Spleen (tissue), 11 donors: ENCODE measurements around the gene LAMB1. TPM values are rescaled to one million over a fixed set of nuclear protein-coding genes. Genes with fewer than 3 reads are reported as not detected.
A peak's percentile ranks its signal among the peaks of the same experiment; 100 is the strongest.

Experiments used
- DNase-seq: peaks from one replicate; pipeline ENCODE4 v3.0.0-alpha.2; 2020
- H3K27ac ChIP-seq, 8 donors: fragments of 200-600 bp; sonication (generic) in 7 of 8; 1 replicate in 4 of 8; 2 replicates in 4 of 8; pipeline versions ENCODE4 v1.5.0 to v1.8.0; 2016 to 2021; ENCODE audit warnings: inconsistent platforms in 4 of 8, mild to moderate bottlenecking in 4 of 8, moderate library complexity in 1 of 8
- H3K27me3 ChIP-seq, 7 donors: fragments of 200-600 bp; sonication (generic) in 6 of 7; replicated peaks in 1 of 7; 1 replicate in 4 of 7; 2 replicates in 3 of 7; pipeline versions ENCODE4 v1.5.0 to v1.8.0; 2016 to 2021; ENCODE audit warnings: inconsistent platforms in 3 of 7, mild to moderate bottlenecking in 1 of 7
- H3K36me3 ChIP-seq, 6 donors: fragments of 200-600 bp; sonication (generic) in 5 of 6; 1 replicate in 4 of 6; 2 replicates in 2 of 6; pipeline versions ENCODE4 v1.5.0 to v1.8.0; 2016 to 2021; ENCODE audit warnings: inconsistent platforms in 2 of 6
- H3K4me1 ChIP-seq, 6 donors: fragments of 200-600 bp; sonication (generic) in 5 of 6; 1 replicate in 3 of 6; 2 replicates in 3 of 6; pipeline versions ENCODE4 v1.5.0 to v1.8.0; 2016 to 2021; ENCODE audit warnings: inconsistent platforms in 3 of 6
- H3K4me3 ChIP-seq, 8 donors: fragments of 200-600 bp; sonication (generic) in 7 of 8; 1 replicate in 4 of 8; 2 replicates in 4 of 8; pipeline versions ENCODE4 v1.5.0 to v1.8.0; 2016 to 2021; ENCODE audit warnings: inconsistent platforms in 4 of 8, mild to moderate bottlenecking in 4 of 8, moderate library complexity in 2 of 8
- H3K9me3 ChIP-seq, 8 donors: fragments of 200-600 bp; sonication (generic) in 7 of 8; 1 replicate in 4 of 8; 2 replicates in 4 of 8; pipeline versions ENCODE4 v1.5.0 to v1.8.0; 2016 to 2021; ENCODE audit warnings: inconsistent platforms in 4 of 8
- POLR2A ChIP-seq, 3 donors: fragments of 450-650 bp; IDR thresholded peaks; one replicate each; pipeline ENCODE4 v1.5.1; 2017; ENCODE audit warnings: antibody characterized with exemption in 3 of 3, mild to moderate bottlenecking in 1 of 3
- POLR2AphosphoS5 ChIP-seq, 3 donors: sonication (generic); formaldehyde crosslinking; IDR thresholded peaks; one replicate each; pipeline ENCODE4 v1.5.1; 2017; ENCODE audit warnings: antibody characterized with exemption in 3 of 3
- WGBS, 5 donors: extraction: QIAGEN DNeasy Blood & Tissue Kit in 3 of 5; methylation state at CpG; one replicate each; pipeline versions ENCODE4 v1.1.5 to v1.1.7; 2013 to 2018; 5-methylcytosine and 5-hydroxymethylcytosine counted together
- intact Hi-C: fragments of 100-400 bp; cut with DNase I; formaldehyde crosslinking; loops from one replicate; pipeline ENCODE4 v1.15.0; 2023; ENCODE audit warnings: low total_unique reads
- polyA plus RNA-seq, 3 donors: library from polyadenylated mRNA; stranded (reverse); fragments of 200-250 nt; gene quantifications; one replicate each; pipeline ENCODE4 v1.2.1, GENCODE V29; 2013
- total RNA-seq, 7 donors: library from RNA; depleted of rRNA in 3 of 7; stranded (reverse); fragments of >200 nt in 3 of 7; fragmentation: NEBNext Ultra II Directional in 4 of 7; extraction: Animal tissue kit (Norgen Biotek cat#: 25700) in 4 of 7; gene quantifications; one replicate each; pipeline versions ENCODE4 v1.1.0 to v1.2.1, GENCODE V29; 2016 to 2021
- TF ChIP-seq, protein P1 (sequence below), 11 experiments: fragments of 200-600 bp in 7 of 11; fragments of 450-650 bp in 4 of 11; sonication (generic) in 4 of 11; IDR thresholded peaks in 8 of 11; conservative IDR thresholded peaks in 3 of 11; 1 replicate in 7 of 11; 2 replicates in 4 of 11; pipeline versions ENCODE4 v1.4.0 to v1.8.0; 2016 to 2021; ENCODE audit warnings: antibody characterized with exemption in 11 of 11, inconsistent platforms in 4 of 11, mild to moderate bottlenecking in 1 of 11
- donor health status: healthy with polysubstance abuse.
- donor health status: DM: no; HTN: no; CAD: no; lungs with moderate emphysema.
- donor health status: DM: no; HTN: no; CAD: no.
- donor health status: Bipolar disorder and iron deficiency.
- donor health status: healthy.
- donor health status: DM: no; HTN: no; CAD: no.
- donor health status: DM: yes; HTN: yes; CAD: no.

Gene LAMB1
- total and polyA plus RNA-seq, 10 donors: 51.4 to 181 (median 126) TPM

DNA sequence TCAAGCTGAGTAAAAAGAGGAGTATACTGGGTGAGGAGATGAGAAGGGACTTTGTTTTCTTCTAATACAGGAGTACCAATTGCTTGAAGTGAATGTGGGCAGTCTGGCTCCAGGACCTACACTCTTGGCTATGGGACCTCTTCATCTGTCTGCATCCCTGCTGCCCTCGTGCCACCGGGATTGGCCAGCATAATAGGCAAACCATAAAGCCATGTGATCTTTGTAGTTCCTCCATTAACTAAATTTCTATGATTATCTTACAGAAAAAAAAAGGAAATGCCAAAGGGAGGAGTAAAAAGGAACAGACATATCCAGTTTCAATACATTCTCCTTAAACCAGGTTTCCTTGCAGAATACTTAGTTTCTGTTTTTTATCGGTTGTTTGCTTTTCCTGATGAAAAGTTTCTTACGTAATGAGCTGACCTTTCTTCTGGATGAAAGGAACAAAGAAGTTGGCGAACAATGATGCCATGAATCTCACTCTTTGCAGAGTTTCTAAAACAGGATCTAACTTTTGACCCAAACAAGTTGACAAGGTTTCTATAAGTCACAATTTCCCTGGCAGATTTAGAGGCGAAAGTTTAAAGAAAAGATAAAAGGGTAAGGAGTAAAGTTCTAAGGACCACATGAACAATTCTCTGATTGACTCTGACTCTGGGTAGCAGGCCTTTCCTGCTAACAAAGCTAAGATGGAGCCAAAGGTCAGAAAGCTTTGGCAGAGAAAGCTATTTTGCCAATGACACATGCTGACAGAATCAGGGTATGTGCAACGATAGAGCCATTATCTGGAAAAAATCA, 54.1 kb downstream of the LAMB1 start:
- Histone ChIP-seq H3K4me3 (no peak overlapping the region), H3K4me1 (peaks cover 0 to 7% (median 0%) of the 10 kb centered on the region in 6 donors), H3K36me3 (peaks cover 0 to 34% (median 0%) of the 10 kb centered on the region in 6 donors), H3K27me3 (no peaks in the 10 kb centered on the region), H3K9me3 (no peaks in the 10 kb centered on the region), H3K27ac (peak overlapping the region in 5 of 8 donors; percentile 10 to 44 (median 17))
- intact Hi-C loops: no loop called here
- no peak for DNase-seq
- TF ChIP-seq POLR2A (IDR thresholded peaks at IDR 0.05) (no peak), POLR2AphosphoS5 (IDR thresholded peaks at IDR 0.05) (peak in 1 of 3 donors; percentile 14)
- 68 to 78% (median 75%) methylated on average over 7 of the region's 7 CpGs for WGBS, 5 donors

DNA sequence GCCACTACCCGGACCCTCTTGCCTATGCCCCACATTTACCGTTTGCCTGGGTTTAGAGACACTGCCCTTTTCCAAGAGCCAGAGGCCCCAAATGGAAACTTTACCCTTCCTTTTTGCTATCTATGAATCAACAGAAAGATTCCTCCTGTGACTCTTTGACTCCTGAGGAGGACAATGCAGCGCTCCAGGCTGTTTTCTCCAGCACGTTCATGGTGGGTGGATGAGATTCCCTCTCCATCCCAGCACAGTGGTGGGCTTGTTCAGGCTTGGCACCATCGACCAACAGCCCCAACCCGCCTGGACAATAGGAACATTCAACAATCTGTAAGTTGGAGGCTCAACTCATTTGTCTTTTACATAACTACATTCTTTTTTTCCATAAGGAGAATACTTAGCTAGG, 56.1 kb downstream of the LAMB1 start:
- H3K4me3 ChIP-seq: no peak overlapping the region
- intact Hi-C loops: no loop called here
- peaks cover 0 to 7% (median 0%) of the 10 kb centered on the region in 6 donors for H3K4me1 ChIP-seq
- peaks cover 0 to 33% (median 1%) of the 10 kb centered on the region in 6 donors for H3K36me3 ChIP-seq
- 78 to 95% (median 92%) methylated on average over 6 of the region's 6 CpGs for WGBS, 5 donors
- DNase-seq: no peak
- H3K27ac ChIP-seq: peak overlapping the region in 2 of 8 donors; percentile 7 to 9
- no peaks in the 10 kb centered on the region for H3K9me3 ChIP-seq
- H3K27me3 ChIP-seq: no peaks in the 10 kb centered on the region
- TF ChIP-seq POLR2A (IDR thresholded peaks at IDR 0.05) (no peak), POLR2AphosphoS5 (IDR thresholded peaks at IDR 0.05) (no peak)
- TF ChIP-seq, protein P1, sequence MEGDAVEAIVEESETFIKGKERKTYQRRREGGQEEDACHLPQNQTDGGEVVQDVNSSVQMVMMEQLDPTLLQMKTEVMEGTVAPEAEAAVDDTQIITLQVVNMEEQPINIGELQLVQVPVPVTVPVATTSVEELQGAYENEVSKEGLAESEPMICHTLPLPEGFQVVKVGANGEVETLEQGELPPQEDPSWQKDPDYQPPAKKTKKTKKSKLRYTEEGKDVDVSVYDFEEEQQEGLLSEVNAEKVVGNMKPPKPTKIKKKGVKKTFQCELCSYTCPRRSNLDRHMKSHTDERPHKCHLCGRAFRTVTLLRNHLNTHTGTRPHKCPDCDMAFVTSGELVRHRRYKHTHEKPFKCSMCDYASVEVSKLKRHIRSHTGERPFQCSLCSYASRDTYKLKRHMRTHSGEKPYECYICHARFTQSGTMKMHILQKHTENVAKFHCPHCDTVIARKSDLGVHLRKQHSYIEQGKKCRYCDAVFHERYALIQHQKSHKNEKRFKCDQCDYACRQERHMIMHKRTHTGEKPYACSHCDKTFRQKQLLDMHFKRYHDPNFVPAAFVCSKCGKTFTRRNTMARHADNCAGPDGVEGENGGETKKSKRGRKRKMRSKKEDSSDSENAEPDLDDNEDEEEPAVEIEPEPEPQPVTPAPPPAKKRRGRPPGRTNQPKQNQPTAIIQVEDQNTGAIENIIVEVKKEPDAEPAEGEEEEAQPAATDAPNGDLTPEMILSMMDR (IDR thresholded peaks at IDR 0.05 in 8 of 11, conservative IDR thresholded peaks at IDR 0.05 in 3 of 11): no peak

DNA sequence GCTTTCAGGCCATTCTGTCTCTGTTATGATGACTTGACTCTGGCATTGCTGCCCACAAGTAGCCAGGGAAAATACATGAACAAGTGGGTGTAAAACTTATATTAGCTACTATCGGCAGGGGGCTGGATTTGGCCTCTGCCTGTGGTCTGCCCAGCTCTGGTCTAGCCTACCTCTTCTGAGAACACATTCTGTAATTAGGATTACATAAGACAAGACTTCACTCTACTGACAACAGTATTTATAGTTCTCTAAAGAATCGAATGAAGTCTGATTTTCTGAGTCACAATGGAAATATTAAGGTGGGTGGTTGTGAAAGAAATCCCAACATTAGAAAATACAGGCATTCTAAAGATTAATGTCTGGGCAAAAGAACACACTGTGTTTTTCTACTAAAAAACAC, 56.5 kb downstream of the LAMB1 start:
- WGBS, 5 donors: 75 to 88% (median 85%) methylated on average over 2 of the region's 2 CpGs
- no peak for DNase-seq
- peaks cover 0 to 33% (median 0%) of the 10 kb centered on the region in 6 donors for H3K36me3 ChIP-seq
- intact Hi-C loops: no loop called here
- TF ChIP-seq POLR2A (IDR thresholded peaks at IDR 0.05) (no peak), POLR2AphosphoS5 (IDR thresholded peaks at IDR 0.05) (no peak)
- TF ChIP-seq, protein P1 (IDR thresholded peaks at IDR 0.05 in 8 of 11, conservative IDR thresholded peaks at IDR 0.05 in 3 of 11): no peak
- H3K27me3 ChIP-seq: no peaks in the 10 kb centered on the region
- H3K4me3 ChIP-seq: no peak overlapping the region
- peak overlapping the region in 2 of 8 donors; percentile 7 to 30 for H3K27ac ChIP-seq
- H3K9me3 ChIP-seq: no peaks in the 10 kb centered on the region
- H3K4me1 ChIP-seq: peaks cover 0 to 7% (median 0%) of the 10 kb centered on the region in 6 donors

DNA sequence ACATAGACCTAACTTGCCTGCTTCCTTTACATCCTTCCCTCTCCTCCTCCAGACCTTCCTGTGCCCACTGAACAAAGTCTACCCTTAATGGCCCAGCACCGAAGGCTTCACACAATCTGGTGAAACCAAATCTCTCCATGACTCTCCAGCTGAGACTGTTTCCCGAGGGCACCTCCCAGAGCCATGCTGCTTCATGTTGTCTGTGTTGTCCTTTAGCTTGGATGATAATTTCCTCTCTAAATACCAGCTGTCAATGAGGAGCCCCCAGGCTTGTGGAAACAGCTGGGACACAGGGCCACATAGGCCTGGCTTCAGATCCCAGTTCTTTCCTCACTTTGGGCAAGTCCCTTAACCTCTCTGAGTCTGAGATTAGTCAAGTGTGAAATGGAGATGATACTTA, 57.6 kb downstream of the LAMB1 start:
- H3K4me1 ChIP-seq: peaks cover 0 to 7% (median 0%) of the 10 kb centered on the region in 6 donors
- no peaks in the 10 kb centered on the region for H3K27me3 ChIP-seq
- TF ChIP-seq, protein P1 (IDR thresholded peaks at IDR 0.05 in 8 of 11, conservative IDR thresholded peaks at IDR 0.05 in 3 of 11): no peak
- no peak for TF ChIP-seq POLR2AphosphoS5 (IDR thresholded peaks at IDR 0.05)
- TF ChIP-seq POLR2A (IDR thresholded peaks at IDR 0.05): no peak
- H3K4me3 ChIP-seq: no peak overlapping the region
- H3K27ac ChIP-seq: peak overlapping the region in 2 of 8 donors; percentile 30 to 50
- no peak for DNase-seq
- peaks cover 0 to 39% (median 1%) of the 10 kb centered on the region in 6 donors for H3K36me3 ChIP-seq
- intact Hi-C loops: no loop called here
- no peaks in the 10 kb centered on the region for H3K9me3 ChIP-seq
- whole genome bisulfite sequencing, 5 donors: 69 to 90% (median 82%) methylated on average over 2 of the region's 2 CpGs
